SU-DHL-6 (cell line): Measurements from ENCODE around the gene ANKRD22.

Experiments used
- H2AFZ ChIP-seq: fragments of 200-600 bp; sonication (generic); 2 replicates; pipeline ENCODE4 v1.6.1; 2014; ENCODE audit warnings: low read depth, mild to moderate bottlenecking, moderate library complexity, mixed read lengths, antibody characterized with exemption, low read length; ENCODE audit not compliant: severe bottlenecking
- H3F3A ChIP-seq: fragments of 200-600 bp; shearing (Covaris generic); 2 replicates; pipeline ENCODE4 v1.6.0; 2016; ENCODE audit warnings: antibody characterized with exemption, mild to moderate bottlenecking; ENCODE audit not compliant: insufficient read depth
- H3K27ac ChIP-seq: fragments of 200-600 bp; sonication (generic); 2 replicates; pipeline ENCODE4 v1.5.1; 2016; ENCODE audit warnings: low read depth, mild to moderate bottlenecking, low read length, moderate library complexity, mixed read lengths
- H3K27me3 ChIP-seq: fragments of 200-600 bp; sonication (generic), shearing (Covaris generic); 2 replicates; pipeline ENCODE4 v1.6.0; 2014; ENCODE audit warnings: mild to moderate bottlenecking, low read length
- H3K36me3 ChIP-seq: fragments of 200-600 bp; sonication (generic); 2 replicates; pipeline ENCODE4 v1.6.1; 2014; ENCODE audit warnings: mild to moderate bottlenecking, low read length, mixed read lengths
- H3K4me2 ChIP-seq: fragments of 300-600, 200-600 bp; shearing (Covaris generic), sonication (generic); 2 replicates; pipeline ENCODE4 v1.6.0; 2014; ENCODE audit warnings: low read length, low read depth, mild to moderate bottlenecking; ENCODE audit not compliant: poor library complexity, severe bottlenecking
- H3K4me3 ChIP-seq: fragments of 200-600 bp; sonication (generic); 2 replicates; pipeline ENCODE4 v1.5.1; 2014; ENCODE audit warnings: antibody characterized with exemption, low read length, mild to moderate bottlenecking, mixed read lengths; ENCODE audit not compliant: insufficient read depth, poor library complexity, severe bottlenecking
- H3K79me2 ChIP-seq: fragments of 200-600 bp; sonication (generic); 2 replicates; pipeline ENCODE4 v1.6.1; 2014; ENCODE audit warnings: mild to moderate bottlenecking, low read length, moderate library complexity; ENCODE audit not compliant: insufficient read depth
- H3K9ac ChIP-seq: fragments of 200-600 bp; sonication (generic); 2 replicates; pipeline ENCODE4 v1.7.0; 2014; ENCODE audit warnings: mild to moderate bottlenecking, low read length
- H3K9me2 ChIP-seq: fragments of 200-600 bp; sonication (generic); replicated peaks from 2 replicates; pipeline ENCODE4 v1.6.1; 2014; ENCODE audit warnings: low read length; ENCODE audit not compliant: insufficient read depth
- H3K9me3 ChIP-seq: fragments of 200-600 bp; sonication (generic); 2 replicates; pipeline ENCODE4 v1.6.1; 2014; ENCODE audit warnings: low read length, mixed read lengths; ENCODE audit not compliant: insufficient read depth
- H4K20me1 ChIP-seq: fragments of 200-600 bp; sonication (generic); 2 replicates; pipeline ENCODE4 v1.6.1; 2014; ENCODE audit warnings: low read depth, mild to moderate bottlenecking, antibody characterized with exemption, low read length, moderate library complexity, mixed read lengths
- CTCF ChIP-seq: fragments of 200-600 bp; sonication (generic); IDR thresholded peaks from one replicate; pipeline ENCODE4 v1.5.1; 2017; ENCODE audit warnings: antibody characterized with exemption, mild to moderate bottlenecking, low read length, moderate library complexity; ENCODE audit not compliant: insufficient read depth, poor library complexity, severe bottlenecking
- EZH2phosphoT487 ChIP-seq: fragments of 200-600 bp; sonication (generic), shearing (Covaris generic); conservative IDR thresholded peaks from 2 replicates; pipeline ENCODE4 v1.6.1; 2018; ENCODE audit warnings: mild to moderate bottlenecking, antibody characterized with exemption, low read length, moderate library complexity, mixed read lengths

The ANKRD22 gene

GRCh38 chr10:88802523-88803285 is 48.9 kb downstream of the ANKRD22 start, which contains the start of gene LIPM:
Gene LIPM (plus strand): TSS chr10:88802730. CDS start chr10:88802897, 167 bp downstream.
- H4K20me1 ChIP-seq: no peaks in the 10 kb centered on the region

DNA sequence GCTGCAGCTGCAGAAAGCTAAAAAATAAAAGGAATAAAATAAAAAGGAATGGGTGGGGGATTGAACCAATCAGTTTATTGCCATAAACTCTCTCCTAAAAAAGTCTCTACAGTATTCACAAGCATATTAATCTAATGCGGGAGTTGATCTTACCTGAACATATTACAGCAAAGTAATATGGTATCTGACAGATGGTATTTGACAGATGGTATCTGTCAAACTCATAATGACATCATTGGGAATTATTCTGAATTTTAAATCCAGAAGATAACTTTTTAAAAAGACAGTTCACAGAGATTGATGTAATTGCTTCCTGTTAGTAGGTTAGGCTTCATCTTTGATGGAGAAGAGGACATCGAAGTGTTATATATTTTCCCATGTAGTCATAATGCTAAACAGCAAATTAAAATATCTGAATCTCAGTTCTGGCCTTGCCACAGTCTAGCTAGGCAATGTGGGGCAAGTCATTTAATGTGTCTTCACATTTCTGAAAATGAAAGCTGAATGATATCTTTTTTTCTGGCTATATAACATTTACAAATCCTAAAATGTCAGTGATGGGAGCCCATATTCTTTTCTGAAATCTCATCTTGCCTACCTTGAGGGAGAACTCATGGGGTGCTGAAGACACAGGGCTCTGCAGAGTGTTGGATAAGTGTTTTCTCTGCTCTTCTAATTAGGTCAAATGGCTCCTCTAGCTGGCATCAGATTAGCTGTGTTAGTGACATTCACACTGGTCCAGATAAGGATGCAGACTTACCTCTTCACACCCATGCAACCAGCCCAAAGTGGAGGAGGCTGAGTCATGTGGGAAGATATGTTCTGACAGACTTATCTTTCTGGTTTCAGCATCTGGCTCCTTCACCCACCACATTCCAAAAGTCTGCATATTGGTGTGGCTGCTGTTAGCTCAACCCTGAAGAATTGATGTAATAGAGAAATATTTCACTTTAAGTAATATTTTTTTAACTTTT is 51.2 kb downstream of the ANKRD22 start:
- Histone ChIP-seq H3K4me2 (no peak overlapping the region), H3K9ac (no peak overlapping the region), H3K9me2 (no peaks in the 10 kb centered on the region), H3K27me3 (no peaks in the 10 kb centered on the region), H3K36me3 (no peaks in the 10 kb centered on the region), H3K27ac (no peak overlapping the region), H3K4me3 (no peak overlapping the region), H2AFZ (no peak overlapping the region), H3K79me2 (no peaks in the 10 kb centered on the region), H3F3A (no peaks in the 10 kb centered on the region), H4K20me1 (no peaks in the 10 kb centered on the region), H3K9me3 (no peaks in the 10 kb centered on the region)
- TF ChIP-seq CTCF (no peak), EZH2phosphoT487 (no peak)

More at GRCh38 chr10:88802523-88803285, 48.9 kb downstream of the ANKRD22 start, which contains the start of gene LIPM:
- H3K9me2 ChIP-seq: no peaks in the 10 kb centered on the region
- no peak within 1 kb of the TSS for H2AFZ ChIP-seq
- no peaks in the 10 kb centered on the region for H3K9me3 ChIP-seq
- H3K4me2 ChIP-seq: no peak within 1 kb of the TSS
- no peaks in the 10 kb centered on the region for H3K79me2 ChIP-seq
- H3F3A ChIP-seq: no peaks in the 10 kb centered on the region
- TF ChIP-seq CTCF (no peak), EZH2phosphoT487 (no peak)
- no peak within 1 kb of the TSS for H3K9ac ChIP-seq
- no peak within 1 kb of the TSS for H3K4me3 ChIP-seq
- no peaks in the 10 kb centered on the region for H3K27me3 ChIP-seq
- H3K27ac ChIP-seq: no peak within 1 kb of the TSS
- H3K36me3 ChIP-seq: no peaks in the 10 kb centered on the region

GRCh38 chr10:88794731-88795130 is 56.9 kb downstream of the ANKRD22 start:
- H2AFZ ChIP-seq: no peak overlapping the region
- no peaks in the 10 kb centered on the region for H3K79me2 ChIP-seq
- no peaks in the 10 kb centered on the region for H3K9me2 ChIP-seq
- H4K20me1 ChIP-seq: no peaks in the 10 kb centered on the region
- H3K27ac ChIP-seq: no peak overlapping the region
- no peaks in the 10 kb centered on the region for H3K27me3 ChIP-seq
- H3K36me3 ChIP-seq: no peaks in the 10 kb centered on the region
- H3K9ac ChIP-seq: no peak overlapping the region
- H3F3A ChIP-seq: no peaks in the 10 kb centered on the region
- H3K4me3 ChIP-seq: no peak overlapping the region
- TF ChIP-seq CTCF (no peak), EZH2phosphoT487 (no peak)
- H3K4me2 ChIP-seq: no peak overlapping the region
- no peaks in the 10 kb centered on the region for H3K9me3 ChIP-seq
